Measurements from ENCODE around the gene USP20. TPM values are rescaled to one million over a fixed set of nuclear protein-coding genes. Genes with fewer than 3 reads are reported as not detected.

USP20 gene
- total RNA-seq, 2 experiments from 2014 or later = 80.4 to 80.9 TPM

GRCh38 chr9:129879103-129879699 is 43.9 kb downstream of the USP20 start:
- H3K4me3 Mint-ChIP-seq = no peak overlapping the region
- H3K27me3 Mint-ChIP-seq = no peaks in the 10 kb centered on the region
- ATAC-seq (ENCODE audit: poor library complexity) (no peak), DNase-seq (peak in 1 of 14 experiments; percentile 14)
- H3K36me3 ChIP-seq (ENCODE audit: insufficient read depth, low read length) = peaks cover 33% of the 10 kb centered on the region
- H3K4me1 Mint-ChIP-seq (ENCODE audit: low read depth) = peaks cover 7% of the 10 kb centered on the region
- intact Hi-C loops (cut with DNase I, micrococcal nuclease) = no loop called here
- H3K27ac Mint-ChIP-seq = no peak overlapping the region
- peaks cover 47% of the 10 kb centered on the region for H3K4me1 ChIP-seq (ENCODE audit: insufficient read depth, low read length)
- H3K9me3 ChIP-seq (ENCODE audit: control insufficient read depth in 1 of 2, insufficient read depth in 1 of 2, low read length in 2 of 2) = no peaks in the 10 kb centered on the region
- H3K27me3 ChIP-seq (ENCODE audit: control insufficient read depth in 1 of 2, insufficient read depth in 2 of 2, low read length in 2 of 2) = no peaks in the 10 kb centered on the region
- no peaks in the 10 kb centered on the region for H3K9me3 Mint-ChIP-seq
- H3K27ac ChIP-seq (ENCODE audit: low read depth in 1 of 2, low read length in 2 of 2) = no peak overlapping the region
- H3K36me3 Mint-ChIP-seq (ENCODE audit: low read depth) = peaks cover 33% of the 10 kb centered on the region
- TF ChIP-seq CTCF (IDR thresholded peaks at IDR 0.05) = no peak
- H3K4me3 ChIP-seq (ENCODE audit: low read length) = no peak overlapping the region
- POLR2A ChIA-PET = interaction anchor here (1.5 kb wide), 1 partner anchor 10 kb away, joined by 7 read pairs; no protein-coding TSS in a partner anchor
- CTCF ChIA-PET = no interaction called here

GRCh38 chr9:129879991-129880653 is 44.9 kb downstream of the USP20 start:
- intact Hi-C loops (cut with DNase I, micrococcal nuclease) = loop anchor here in 1 of 2 experiments (10.0 kb wide), 1 partner anchor 355 kb away; no protein-coding TSS in a partner anchor
- Histone ChIP-seq H3K27ac (ENCODE audit: low read depth in 1 of 2, low read length in 2 of 2) (no peak overlapping the region), H3K4me3 (ENCODE audit: low read length) (no peak overlapping the region), H3K4me1 (ENCODE audit: insufficient read depth, low read length) (peaks cover 50% of the 10 kb centered on the region), H3K9me3 (ENCODE audit: control insufficient read depth in 1 of 2, insufficient read depth in 1 of 2, low read length in 2 of 2) (no peaks in the 10 kb centered on the region), H3K27me3 (ENCODE audit: control insufficient read depth in 1 of 2, insufficient read depth in 2 of 2, low read length in 2 of 2) (no peaks in the 10 kb centered on the region), H3K36me3 (ENCODE audit: insufficient read depth, low read length) (peaks cover 24% of the 10 kb centered on the region)
- no peak overlapping the region for H3K27ac Mint-ChIP-seq
- ChIA-PET CTCF (no interaction called here), POLR2A (no interaction called here)
- H3K9me3 Mint-ChIP-seq = no peaks in the 10 kb centered on the region
- H3K4me1 Mint-ChIP-seq (ENCODE audit: low read depth) = peaks cover 16% of the 10 kb centered on the region
- TF ChIP-seq CTCF (IDR thresholded peaks at IDR 0.05) = no peak
- ATAC-seq (ENCODE audit: poor library complexity) = no peak
- peaks cover 32% of the 10 kb centered on the region for H3K36me3 Mint-ChIP-seq (ENCODE audit: low read depth)
- no peak overlapping the region for H3K4me3 Mint-ChIP-seq
- H3K27me3 Mint-ChIP-seq = no peaks in the 10 kb centered on the region
- DNase-seq = peak in 1 of 14 experiments; percentile 21

GRCh38 chr9:129880654-129881546 is 45.6 kb downstream of the USP20 start:
- peak in 1 of 14 experiments; percentile 24 for DNase-seq
- intact Hi-C loops (cut with DNase I, micrococcal nuclease) = loop anchor here in 1 of 2 experiments (10.0 kb wide), 1 partner anchor 354 kb away; no protein-coding TSS in a partner anchor
- TF ChIP-seq CTCF (IDR thresholded peaks at IDR 0.05) = no peak
- no peak overlapping the region for H3K27ac Mint-ChIP-seq
- peaks cover 16% of the 10 kb centered on the region for H3K36me3 ChIP-seq (ENCODE audit: insufficient read depth, low read length)
- H3K9me3 Mint-ChIP-seq = no peaks in the 10 kb centered on the region
- ChIA-PET POLR2A (no interaction called here), CTCF (no interaction called here)
- H3K4me3 ChIP-seq (ENCODE audit: low read length) = no peak overlapping the region
- H3K27me3 Mint-ChIP-seq = no peaks in the 10 kb centered on the region
- no peak for ATAC-seq (ENCODE audit: poor library complexity)
- no peak overlapping the region for H3K4me3 Mint-ChIP-seq
- H3K4me1 Mint-ChIP-seq (ENCODE audit: low read depth) = peaks cover 19% of the 10 kb centered on the region
- H3K9me3 ChIP-seq (ENCODE audit: control insufficient read depth in 1 of 2, insufficient read depth in 1 of 2, low read length in 2 of 2) = no peaks in the 10 kb centered on the region
- H3K27me3 ChIP-seq (ENCODE audit: control insufficient read depth in 1 of 2, insufficient read depth in 2 of 2, low read length in 2 of 2) = no peaks in the 10 kb centered on the region
- H3K4me1 ChIP-seq (ENCODE audit: insufficient read depth, low read length) = peaks cover 55% of the 10 kb centered on the region
- peaks cover 28% of the 10 kb centered on the region for H3K36me3 Mint-ChIP-seq (ENCODE audit: low read depth)
- no peak overlapping the region for H3K27ac ChIP-seq (ENCODE audit: low read depth in 1 of 2, low read length in 2 of 2)
